Neuronal stem cell (in vitro differentiated cells): Measurements from ENCODE around the gene CDH13.

Experiments
- DNase-seq: peaks from one replicate; pipeline ENCODE4 v3.0.0-alpha.2; 2013; ENCODE audit warnings: low spot score
- H2AFZ ChIP-seq: one replicate; pipeline ENCODE4 v1.6.1; 2013; ENCODE audit warnings: mild to moderate bottlenecking, low read length, inconsistent platforms
- H2AK5ac ChIP-seq: 2 replicates; pipeline ENCODE4 v1.6.1; 2013; ENCODE audit warnings: low read depth, mild to moderate bottlenecking, inconsistent platforms, low read length, moderate library complexity, mixed read lengths
- H2BK120ac ChIP-seq: 2 replicates; pipeline ENCODE4 v1.6.1; 2013; ENCODE audit warnings: low read depth, mild to moderate bottlenecking, inconsistent platforms, low read length, moderate library complexity, mixed read lengths
- H2BK12ac ChIP-seq: one replicate; pipeline ENCODE4 v1.6.1; 2013; ENCODE audit warnings: low read length, inconsistent platforms
- H2BK15ac ChIP-seq: 2 replicates; pipeline ENCODE4 v1.6.1; 2013; ENCODE audit warnings: mild to moderate bottlenecking, low read length, inconsistent platforms, mixed read lengths
- H2BK5ac ChIP-seq: one replicate; pipeline ENCODE4 v1.6.1; 2013; ENCODE audit warnings: inconsistent platforms, mild to moderate bottlenecking, low read length, moderate library complexity
- H3K14ac ChIP-seq: one replicate; pipeline ENCODE4 v1.6.1; 2013; ENCODE audit warnings: low read length, inconsistent platforms
- H3K18ac ChIP-seq: 2 replicates; pipeline ENCODE4 v1.6.1; 2013; ENCODE audit warnings: low read length, inconsistent platforms
- H3K23ac ChIP-seq: 2 replicates; pipeline ENCODE4 v1.6.1; 2013; ENCODE audit warnings: low read depth, mild to moderate bottlenecking, mixed read lengths, low read length, inconsistent platforms; ENCODE audit not compliant: poor library complexity
- H3K27ac ChIP-seq: replicated peaks from 3 replicates; pipeline ENCODE4 v1.5.1; 2013; ENCODE audit warnings: low read length, inconsistent platforms
- H3K27me3 ChIP-seq, 3 experiments: 2 replicates each; pipeline ENCODE4 v1.6.1; 2013; ENCODE audit warnings: low read length in 3 of 3, mild to moderate bottlenecking in 2 of 3, inconsistent platforms in 1 of 3, low read depth in 1 of 3, mixed read lengths in 1 of 3, moderate library complexity in 1 of 3; ENCODE audit not compliant: control insufficient read depth in 3 of 3, insufficient read depth in 3 of 3
- H3K36me3 ChIP-seq, 2 donors: replicated peaks in 1 of 2; 2 replicates each; pipeline ENCODE4 v1.6.1; 2013; ENCODE audit warnings: low read length in 2 of 2; ENCODE audit not compliant: control insufficient read depth in 2 of 2, insufficient read depth in 2 of 2
- H3K4ac ChIP-seq: 2 replicates; pipeline ENCODE4 v1.6.1; 2013; ENCODE audit warnings: inconsistent platforms, mild to moderate bottlenecking, low read length, moderate library complexity
- H3K4me1 ChIP-seq, 2 donors: 1 replicate in 1 of 2; 2 replicates in 1 of 2; pipeline ENCODE4 v1.6.1; 2013; ENCODE audit warnings: low read length in 2 of 2, low read depth in 1 of 2; ENCODE audit not compliant: control insufficient read depth in 2 of 2, insufficient read depth in 1 of 2
- H3K4me2 ChIP-seq: one replicate; pipeline ENCODE4 v1.6.1; 2013; ENCODE audit warnings: mild to moderate bottlenecking, low read length, inconsistent platforms; ENCODE audit not compliant: insufficient read depth, poor library complexity, severe bottlenecking
- H3K4me3 ChIP-seq, 2 donors: 2 replicates each; pipeline ENCODE4 v1.5.1; 2013; ENCODE audit warnings: low read length in 2 of 2, mild to moderate bottlenecking in 2 of 2, inconsistent platforms in 1 of 2, moderate library complexity in 1 of 2
- H3K79me1 ChIP-seq: one replicate; pipeline ENCODE4 v1.6.1; 2013; ENCODE audit warnings: low read depth, mild to moderate bottlenecking, inconsistent platforms, low read length, moderate library complexity
- H3K9ac ChIP-seq: one replicate; pipeline ENCODE4 v1.6.1; 2013; ENCODE audit warnings: mild to moderate bottlenecking, low read depth, low read length, inconsistent platforms; ENCODE audit not compliant: poor library complexity
- H3K9me3 ChIP-seq, 2 donors: replicated peaks in 1 of 2; 2 replicates each; pipeline versions ENCODE3 to v1.6.1; 2013; ENCODE audit warnings: low read length in 2 of 2, mild to moderate bottlenecking in 2 of 2, inconsistent platforms in 1 of 2, low read depth in 1 of 2, mixed read lengths in 1 of 2, moderate library complexity in 1 of 2; ENCODE audit not compliant: control insufficient read depth in 2 of 2, insufficient read depth in 1 of 2
- H4K8ac ChIP-seq: one replicate; pipeline ENCODE4 v1.6.1; 2013; ENCODE audit warnings: low read depth, mild to moderate bottlenecking, inconsistent platforms, low read length, moderate library complexity
- H4K91ac ChIP-seq: one replicate; pipeline ENCODE4 v1.6.1; 2013; ENCODE audit warnings: low read length, low read depth, mild to moderate bottlenecking, inconsistent platforms; ENCODE audit not compliant: poor library complexity
- WGBS, 2 donors: extraction: QIAGEN DNeasy Blood & Tissue Kit; methylation state at CpG; one replicate each; pipeline ENCODE4 v1.1.7; 2013; ENCODE audit warnings: missing lambda C conversion rate in 2 of 2, mixed read lengths in 1 of 2; ENCODE audit not compliant: insufficient read length in 2 of 2, insufficient replicate concordance in 1 of 2; ENCODE audit errors: extremely low coverage in 2 of 2; 5-methylcytosine and 5-hydroxymethylcytosine counted together

CDH13 gene

GRCh38 chr16:82584553-82585152, 42.1 kb upstream of the CDH13 start:
- no peak overlapping the region for H2BK5ac ChIP-seq
- H2BK12ac ChIP-seq: no peak overlapping the region
- WGBS, 2 donors: no CpG with 5 or more reads among the region's 12 CpGs
- H3K4me1 ChIP-seq: no peaks in the 10 kb centered on the region
- no peak overlapping the region for H2BK120ac ChIP-seq
- no peaks in the 10 kb centered on the region for H3K79me1 ChIP-seq
- no peak overlapping the region for H3K4me3 ChIP-seq
- H3K14ac ChIP-seq: no peak overlapping the region
- H3K27ac ChIP-seq: no peak overlapping the region
- no peak overlapping the region for H4K8ac ChIP-seq
- H3K27me3 ChIP-seq: no peaks in the 10 kb centered on the region
- DNase-seq: no peak
- H3K4me2 ChIP-seq: no peak overlapping the region
- no peaks in the 10 kb centered on the region for H3K36me3 ChIP-seq
- no peak overlapping the region for H3K18ac ChIP-seq
- H3K9me3 ChIP-seq: no peaks in the 10 kb centered on the region
- no peak overlapping the region for H4K91ac ChIP-seq
- no peak overlapping the region for H3K4ac ChIP-seq
- H3K23ac ChIP-seq: no peak overlapping the region
- no peak overlapping the region for H2AK5ac ChIP-seq
- no peak overlapping the region for H3K9ac ChIP-seq
- H2BK15ac ChIP-seq: no peak overlapping the region
- no peak overlapping the region for H2AFZ ChIP-seq

DNA sequence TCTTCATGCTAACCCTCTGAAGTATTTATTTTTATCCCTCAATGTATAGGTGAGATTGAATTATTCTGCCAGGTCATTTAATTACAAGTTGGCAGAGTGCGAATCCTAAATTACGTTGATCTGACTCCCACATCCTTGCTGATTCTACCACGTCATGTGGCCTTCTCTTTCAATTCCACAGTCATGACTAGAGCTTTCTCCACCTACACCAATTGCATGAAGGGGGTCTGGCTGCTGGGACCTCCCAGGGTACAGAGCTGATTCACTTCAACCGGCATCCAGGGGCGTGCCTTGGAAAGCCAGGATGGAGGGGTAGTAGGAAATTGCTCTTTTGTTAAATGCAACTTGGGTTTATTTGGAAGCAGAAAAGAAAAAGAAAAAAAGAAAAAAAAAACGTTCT, 41.1 kb upstream of the CDH13 start:
- H3K18ac ChIP-seq: no peak overlapping the region
- no peak overlapping the region for H3K27ac ChIP-seq
- no peak overlapping the region for H3K9ac ChIP-seq
- no peak overlapping the region for H4K91ac ChIP-seq
- H2BK5ac ChIP-seq: no peak overlapping the region
- H3K4ac ChIP-seq: no peak overlapping the region
- H2BK120ac ChIP-seq: no peak overlapping the region
- WGBS, 2 donors: no CpG with 5 or more reads among the region's 6 CpGs
- no peak overlapping the region for H2AFZ ChIP-seq
- no peak overlapping the region for H3K4me3 ChIP-seq
- H2AK5ac ChIP-seq: no peak overlapping the region
- H3K23ac ChIP-seq: no peak overlapping the region
- H3K79me1 ChIP-seq: no peaks in the 10 kb centered on the region
- H3K9me3 ChIP-seq: no peaks in the 10 kb centered on the region
- DNase-seq: no peak
- H3K14ac ChIP-seq: no peak overlapping the region
- no peaks in the 10 kb centered on the region for H3K4me1 ChIP-seq
- no peaks in the 10 kb centered on the region for H3K27me3 ChIP-seq
- H3K36me3 ChIP-seq: no peaks in the 10 kb centered on the region
- H2BK12ac ChIP-seq: no peak overlapping the region
- no peak overlapping the region for H2BK15ac ChIP-seq
- no peak overlapping the region for H4K8ac ChIP-seq
- no peak overlapping the region for H3K4me2 ChIP-seq

- Histone ChIP-seq H3K9ac (no peak overlapping the region), H4K91ac (no peak overlapping the region)
These were observed 40.6 kb upstream of the CDH13 start for GRCh38 chr16:82586130-82586529.

GRCh38 chr16:82587289-82587688, 39.5 kb upstream of the CDH13 start:
- no peak overlapping the region for H3K4me2 ChIP-seq
- H3K18ac ChIP-seq: no peak overlapping the region
- H3K4me3 ChIP-seq: peak overlapping the region in 1 of 2 donors; percentile 4
- H3K23ac ChIP-seq: no peak overlapping the region
- no peaks in the 10 kb centered on the region for H3K79me1 ChIP-seq
- H3K14ac ChIP-seq: no peak overlapping the region
- no peak overlapping the region for H4K91ac ChIP-seq
- no peak overlapping the region for H2BK5ac ChIP-seq
- no peak overlapping the region for H2AFZ ChIP-seq
- H2BK15ac ChIP-seq: no peak overlapping the region
- no CpG with 5 or more reads among the region's 7 CpGs for WGBS, 2 donors
- H3K27me3 ChIP-seq: no peaks in the 10 kb centered on the region
- H2BK120ac ChIP-seq: no peak overlapping the region
- DNase-seq: no peak
- H3K9ac ChIP-seq: no peak overlapping the region
- H2AK5ac ChIP-seq: no peak overlapping the region
- no peaks in the 10 kb centered on the region for H3K4me1 ChIP-seq
- H3K27ac ChIP-seq: no peak overlapping the region
- no peaks in the 10 kb centered on the region for H3K9me3 ChIP-seq
- no peak overlapping the region for H3K4ac ChIP-seq
- H3K36me3 ChIP-seq: no peaks in the 10 kb centered on the region
- no peak overlapping the region for H2BK12ac ChIP-seq
- H4K8ac ChIP-seq: no peak overlapping the region

More at GRCh38 chr16:82586130-82586529, 40.6 kb upstream of the CDH13 start:
- no peak overlapping the region for H3K4me2 ChIP-seq
- H2AFZ ChIP-seq: no peak overlapping the region
- no peaks in the 10 kb centered on the region for H3K27me3 ChIP-seq
- no peak overlapping the region for H3K27ac ChIP-seq
- H3K14ac ChIP-seq: no peak overlapping the region
- DNase-seq: no peak
- no peak overlapping the region for H3K23ac ChIP-seq
- no peaks in the 10 kb centered on the region for H3K79me1 ChIP-seq
- no peaks in the 10 kb centered on the region for H3K4me1 ChIP-seq
- H2BK12ac ChIP-seq: no peak overlapping the region
- H2AK5ac ChIP-seq: no peak overlapping the region
- H3K9me3 ChIP-seq: no peaks in the 10 kb centered on the region
- H3K4me3 ChIP-seq: no peak overlapping the region
- H2BK5ac ChIP-seq: no peak overlapping the region
- H3K18ac ChIP-seq: no peak overlapping the region
- H3K4ac ChIP-seq: no peak overlapping the region
- H3K36me3 ChIP-seq: no peaks in the 10 kb centered on the region
- no peak overlapping the region for H2BK15ac ChIP-seq
- no peak overlapping the region for H2BK120ac ChIP-seq
- no peak overlapping the region for H4K8ac ChIP-seq
